DMS 273 (cell line): Measurements from ENCODE around the gene RHEX.
"Not testable (repeated sequence)": the region's sequence is repeated elsewhere in the genome, so short reads cannot be mapped to it uniquely, and the experiment has no call there.

ENCODE experiments used
- DNase-seq: peaks from one replicate; lab custom pipeline; 2025; ENCODE audit not compliant: unreplicated experiment; lab: John Stamatoyannopoulos, UW

The RHEX gene

GRCh38 chr1:206058289-206058926, 5.4 kb downstream of the RHEX start:
- DNase-seq = not testable (repeated sequence)

- no peak for DNase-seq
Observed at GRCh38 chr1:206058927-206059292, 5.9 kb downstream of the RHEX start.

GRCh38 chr1:206059355-206059915, 6.5 kb downstream of the RHEX start:
- no peak for DNase-seq

DNA sequence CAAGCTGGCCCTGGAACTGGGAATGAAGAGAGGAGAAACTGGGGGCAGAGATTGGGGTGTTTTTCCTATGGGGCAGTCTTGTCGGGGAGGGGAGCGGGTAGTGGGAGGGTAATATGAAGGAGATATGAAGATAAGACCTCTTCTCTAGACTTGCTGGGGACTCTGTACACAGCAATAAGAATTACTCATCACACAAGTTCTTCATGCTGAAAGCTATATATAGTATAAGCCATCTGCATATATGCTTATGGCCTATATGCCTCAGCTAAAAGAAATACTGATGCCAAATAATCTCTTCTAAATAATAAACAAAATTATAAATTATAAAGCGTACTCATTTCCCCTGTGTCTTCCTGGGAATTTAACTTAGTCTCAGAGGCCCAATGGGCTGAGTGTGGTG, 7.9 kb downstream of the RHEX start:
- no peak for DNase-seq

GRCh38 chr1:206062464-206062863, 9.5 kb downstream of the RHEX start:
- DNase-seq = no peak

DNA sequence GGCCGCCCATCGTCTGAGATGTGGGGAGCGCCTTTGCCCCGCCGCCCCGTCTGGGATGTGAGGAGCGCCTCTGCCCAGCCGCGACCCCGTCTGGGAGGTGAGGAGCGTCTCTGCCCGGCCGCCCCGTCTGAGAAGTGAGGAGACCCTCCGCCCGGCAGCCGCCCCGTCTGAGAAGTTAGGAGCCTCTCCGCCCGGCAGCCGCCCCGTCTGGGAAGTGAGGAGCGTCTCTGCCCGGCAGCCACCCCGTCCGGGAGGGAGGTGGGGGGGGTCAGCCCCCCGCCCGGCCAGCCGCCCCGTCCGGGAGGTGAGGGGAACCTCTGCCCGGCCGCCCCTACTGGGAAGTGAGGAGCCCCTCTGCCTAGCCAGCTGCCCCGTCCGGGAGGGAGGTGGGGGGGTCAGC, 11.0 kb downstream of the RHEX start:
- DNase-seq = not testable (repeated sequence)

DNA sequence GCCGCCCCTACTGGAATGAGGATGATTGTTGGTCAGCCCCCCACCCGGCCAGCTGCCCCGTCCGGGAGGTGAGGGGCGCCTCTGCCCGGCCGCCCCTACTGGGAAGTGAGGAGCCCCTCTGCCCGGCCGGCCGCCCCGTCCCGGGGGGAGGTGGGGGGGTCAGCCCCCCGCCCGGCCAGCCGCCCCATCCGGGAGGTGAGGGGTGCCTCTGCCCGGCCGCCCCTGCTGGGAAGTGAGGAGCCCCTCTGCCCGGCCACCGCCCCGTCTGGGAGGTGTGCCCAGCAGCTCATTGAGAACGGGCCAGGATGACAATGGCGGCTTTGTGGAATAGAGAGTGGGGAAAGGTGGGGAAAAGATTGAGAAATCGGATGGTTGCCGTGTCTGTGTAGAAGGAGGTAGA, 11.5 kb downstream of the RHEX start:
- not testable (repeated sequence) for DNase-seq

GRCh38 chr1:206065547-206066145, 12.7 kb downstream of the RHEX start:
- DNase-seq = no peak

DNA sequence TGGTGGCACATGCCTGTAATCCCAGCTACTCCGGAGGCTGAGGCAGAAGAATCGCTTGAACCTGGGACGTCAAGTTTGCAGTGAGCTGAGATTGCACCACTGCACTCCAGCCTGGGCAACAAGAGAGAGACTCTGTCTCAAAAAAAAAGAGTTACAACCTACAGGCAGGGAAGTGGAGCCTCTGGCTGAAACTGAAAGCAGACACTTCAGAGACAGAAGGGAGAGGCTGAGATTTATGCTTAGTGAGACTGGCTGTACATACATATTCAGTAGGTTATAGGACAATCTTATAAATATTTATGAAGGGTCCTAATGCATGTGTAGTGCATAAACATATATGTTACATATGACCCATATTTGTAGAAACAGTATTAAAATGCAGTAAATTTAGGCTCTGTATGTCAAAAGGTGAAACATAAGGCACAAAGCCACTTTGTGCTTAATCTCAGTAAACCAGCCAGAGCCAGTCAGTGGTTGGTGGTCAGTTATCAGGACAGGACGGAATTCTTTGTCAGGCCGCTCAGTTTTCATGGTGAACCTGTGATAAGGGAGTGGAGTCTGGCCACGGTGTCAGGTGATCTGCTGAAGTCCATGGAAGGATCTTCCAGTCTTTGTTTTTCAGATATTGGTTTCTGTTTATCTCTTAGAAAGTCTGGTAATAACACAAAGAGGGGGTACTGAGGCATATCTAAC, 13.7 kb downstream of the RHEX start:
- DNase-seq = peak; percentile 21

GRCh38 chr1:206067486-206068227, 14.7 kb downstream of the RHEX start:
- DNase-seq = no peak

- no peak for DNase-seq
Observed at GRCh38 chr1:206068314-206068713, 15.3 kb downstream of the RHEX start.

GRCh38 chr1:206070627-206071304, 17.8 kb downstream of the RHEX start:
- no peak for DNase-seq

GRCh38 chr1:206074839-206075238, 21.9 kb downstream of the RHEX start:
- DNase-seq = peak; percentile 9

GRCh38 chr1:206075786-206076755, 23.1 kb downstream of the RHEX start:
- DNase-seq = no peak

GRCh38 chr1:206079135-206079534, 26.2 kb downstream of the RHEX start:
- DNase-seq = no peak

- no peak for DNase-seq
Observed at GRCh38 chr1:206080026-206080820, 27.2 kb downstream of the RHEX start.

DNA sequence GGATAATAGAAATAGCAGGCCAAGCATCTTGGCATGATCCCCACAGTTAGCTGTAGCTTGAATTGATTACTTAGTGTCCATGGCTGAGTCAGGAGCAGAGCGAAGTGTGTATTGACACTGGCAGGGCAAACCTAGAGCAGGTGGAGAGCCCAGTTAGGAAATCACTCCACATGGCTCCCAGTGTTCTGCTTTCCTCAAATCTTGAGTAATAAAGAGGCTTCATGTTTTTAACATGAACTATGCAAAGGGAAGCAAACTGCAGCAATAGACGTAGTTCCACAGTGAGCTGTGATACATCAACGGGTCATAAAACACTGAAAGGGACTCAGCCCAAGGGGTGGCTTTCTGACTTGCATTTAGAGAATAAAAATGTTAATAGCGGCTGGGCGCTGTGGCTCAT, 28.9 kb downstream of the RHEX start:
- no peak for DNase-seq

- DNase-seq = no peak
Observed at GRCh38 chr1:206082831-206083695, 30.1 kb downstream of the RHEX start.
